Activated CD4-positive, alpha-beta T cell treated with anti-CD3 and anti-CD28 coated beads for 4 hours (primary cell): ENCODE measurements around the gene SCGB1A1.

Experiments used
- DNase-seq, 2 donors: peaks; one replicate each; pipeline ENCODE4 v3.0.0-alpha.2; 2020

SCGB1A1 gene

DNA sequence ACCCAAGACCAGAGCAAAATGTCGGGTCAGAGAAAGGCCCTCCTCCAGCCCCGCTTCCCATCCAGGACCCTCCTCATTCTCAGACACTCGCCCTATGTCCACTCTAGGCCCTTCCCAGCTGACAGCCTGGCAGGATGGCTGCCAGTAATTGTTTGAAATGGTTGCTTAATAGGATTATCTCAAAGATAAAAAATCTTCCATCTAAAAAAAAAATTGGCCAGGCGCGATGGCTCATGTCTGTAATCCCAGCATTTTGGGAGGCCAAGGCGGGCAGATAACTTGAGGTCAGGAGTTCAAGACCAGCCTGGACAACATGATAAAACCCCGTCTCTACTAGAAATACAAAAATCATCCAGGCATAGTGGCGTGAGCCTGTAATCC, 32.4 kb downstream of the SCGB1A1 start:
- DNase-seq: no peak

DNA sequence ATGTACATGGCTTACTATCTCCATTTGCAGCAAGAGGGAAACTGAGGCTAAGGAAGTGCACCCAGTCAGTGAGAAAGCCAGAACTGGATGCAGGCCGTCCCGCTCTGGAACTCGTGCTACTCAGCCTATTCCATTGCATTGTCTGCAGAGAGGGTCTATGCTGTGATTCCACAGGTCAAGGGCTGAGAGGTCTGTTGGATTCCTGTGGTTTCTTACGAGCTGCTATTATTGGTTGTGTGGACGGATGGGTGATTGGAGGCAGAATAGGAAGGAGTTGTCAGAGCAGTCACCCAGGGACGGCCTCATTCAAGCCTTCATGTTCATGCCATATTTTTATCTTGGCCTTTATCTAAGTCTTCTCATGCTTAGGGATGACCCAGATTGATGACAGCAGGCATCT, 33.4 kb downstream of the SCGB1A1 start:
- DNase-seq: no peak

DNA sequence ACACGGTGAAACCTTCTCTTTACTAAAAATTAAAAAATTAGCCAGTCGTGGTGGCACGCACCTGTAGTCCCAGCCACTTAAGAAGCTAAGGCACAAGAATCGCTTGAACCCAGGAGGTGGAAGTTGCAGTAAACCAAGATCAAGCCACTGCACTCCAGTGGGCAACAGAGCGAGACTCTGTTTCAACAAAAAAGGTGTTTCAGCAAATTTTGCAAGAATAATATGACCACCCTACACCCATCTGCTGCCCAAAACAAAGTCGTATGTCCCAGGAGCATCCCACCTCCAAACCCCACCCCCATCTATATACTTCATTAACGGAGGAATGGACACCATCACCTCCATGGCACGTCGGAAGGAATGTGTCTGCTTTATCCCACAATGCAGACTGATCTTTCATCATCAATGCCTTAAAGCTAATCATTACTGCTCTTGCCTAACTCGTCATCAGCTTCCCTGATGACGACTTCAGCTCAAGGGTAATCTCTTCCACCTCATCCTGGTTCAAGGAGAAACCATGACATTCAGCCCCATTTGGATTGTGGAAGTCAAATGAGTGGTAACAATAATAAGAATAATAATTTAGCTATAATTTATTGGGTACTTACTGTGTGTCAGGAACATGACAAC, 34.1 kb downstream of the SCGB1A1 start:
- DNase-seq: no peak

DNA sequence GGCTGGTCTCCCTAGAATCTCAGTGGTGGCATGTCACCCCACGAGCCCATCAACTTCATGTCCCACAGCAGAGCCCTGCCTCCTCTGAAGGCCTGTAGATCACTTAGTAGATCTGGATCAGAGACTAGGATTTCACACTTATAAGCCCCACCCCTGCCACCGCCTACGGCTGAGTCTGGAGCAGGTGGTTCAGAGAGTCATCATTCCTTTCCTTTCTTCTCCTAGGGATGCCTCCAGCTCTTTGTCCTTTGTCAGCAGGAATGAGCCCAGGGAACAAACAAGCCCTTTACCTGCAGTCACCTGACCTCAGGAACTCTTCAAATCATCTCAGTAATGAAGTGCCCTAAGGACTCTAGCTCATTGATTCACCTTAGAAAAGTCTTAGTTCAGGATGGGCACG, 37.8 kb downstream of the SCGB1A1 start:
- DNase-seq: no peak

DNA sequence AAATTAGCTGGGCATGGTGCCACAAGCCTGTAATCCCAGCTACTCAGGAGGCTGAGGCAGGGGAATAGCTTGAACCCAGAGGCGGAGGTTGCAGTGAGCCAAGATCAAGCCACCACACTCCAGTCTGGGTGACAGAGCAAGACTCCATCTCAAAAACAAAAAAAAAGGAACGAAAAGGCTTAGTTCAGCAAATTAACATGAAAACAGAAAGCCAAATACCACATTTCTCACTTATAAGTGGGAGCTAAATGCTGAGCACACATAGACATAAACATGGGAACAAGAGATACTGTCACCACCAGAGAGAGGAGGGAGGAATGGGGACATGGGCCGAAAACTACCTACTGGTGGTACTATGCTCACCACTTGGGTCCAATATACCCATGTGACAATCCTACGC, 38.6 kb downstream of the SCGB1A1 start:
- DNase-seq: no peak

DNA sequence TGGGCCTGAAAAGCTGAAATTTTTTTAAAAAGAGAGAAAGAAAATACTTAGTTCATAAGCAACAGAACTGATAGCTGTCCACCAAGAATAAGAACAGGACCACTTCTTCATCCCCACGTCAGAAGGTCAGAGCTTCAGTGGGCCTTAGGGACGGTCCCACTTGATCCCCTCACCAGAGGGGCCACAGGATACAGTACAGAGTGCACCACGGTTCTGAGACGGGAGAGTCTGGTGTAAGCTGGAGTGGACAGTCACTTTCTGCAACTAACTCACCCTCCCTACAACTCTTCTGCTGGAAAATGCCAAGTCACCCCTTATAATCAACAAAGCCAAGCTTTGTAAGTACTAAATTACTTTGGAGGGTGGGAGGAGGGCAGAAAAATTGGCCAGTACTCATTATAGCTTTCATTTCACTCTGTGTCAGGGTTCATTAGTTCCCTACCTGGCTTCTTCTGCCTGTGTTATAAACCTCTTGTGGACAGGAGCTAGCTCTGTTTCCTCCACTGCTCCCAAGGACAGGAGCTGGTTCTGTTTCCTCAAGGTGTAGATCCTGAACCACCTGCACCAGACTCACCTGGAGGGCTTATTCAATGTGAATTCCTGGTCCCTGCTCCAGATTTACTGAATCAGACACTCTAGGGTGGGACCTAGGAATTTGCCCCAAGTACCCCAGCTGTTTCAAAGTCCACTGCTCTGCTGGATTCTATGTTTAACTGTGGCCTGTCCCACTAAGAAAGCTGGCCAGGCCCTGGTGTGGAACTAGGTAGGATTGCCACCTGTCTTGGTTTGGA, 39.6 kb downstream of the SCGB1A1 start:
- no peak for DNase-seq

DNA sequence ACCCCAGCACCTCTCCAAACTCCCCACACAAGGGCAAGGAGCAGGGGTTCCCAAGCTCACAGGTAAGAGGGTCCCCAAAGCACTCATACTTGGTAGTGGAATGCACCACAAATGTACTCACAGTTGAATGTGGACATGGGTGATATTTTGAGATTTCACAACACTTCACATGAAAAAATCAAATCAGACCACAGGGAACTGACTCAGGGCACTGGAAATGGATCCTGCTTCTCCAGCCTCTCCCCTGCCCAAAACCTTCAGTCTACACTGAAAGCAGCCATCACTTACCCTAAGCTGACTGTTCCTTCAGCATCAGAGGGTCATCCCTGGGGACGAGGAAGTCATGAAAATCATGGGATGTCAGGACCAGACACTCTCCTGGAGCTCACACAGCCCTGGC, 40.2 kb downstream of the SCGB1A1 start:
- no peak for DNase-seq

DNA sequence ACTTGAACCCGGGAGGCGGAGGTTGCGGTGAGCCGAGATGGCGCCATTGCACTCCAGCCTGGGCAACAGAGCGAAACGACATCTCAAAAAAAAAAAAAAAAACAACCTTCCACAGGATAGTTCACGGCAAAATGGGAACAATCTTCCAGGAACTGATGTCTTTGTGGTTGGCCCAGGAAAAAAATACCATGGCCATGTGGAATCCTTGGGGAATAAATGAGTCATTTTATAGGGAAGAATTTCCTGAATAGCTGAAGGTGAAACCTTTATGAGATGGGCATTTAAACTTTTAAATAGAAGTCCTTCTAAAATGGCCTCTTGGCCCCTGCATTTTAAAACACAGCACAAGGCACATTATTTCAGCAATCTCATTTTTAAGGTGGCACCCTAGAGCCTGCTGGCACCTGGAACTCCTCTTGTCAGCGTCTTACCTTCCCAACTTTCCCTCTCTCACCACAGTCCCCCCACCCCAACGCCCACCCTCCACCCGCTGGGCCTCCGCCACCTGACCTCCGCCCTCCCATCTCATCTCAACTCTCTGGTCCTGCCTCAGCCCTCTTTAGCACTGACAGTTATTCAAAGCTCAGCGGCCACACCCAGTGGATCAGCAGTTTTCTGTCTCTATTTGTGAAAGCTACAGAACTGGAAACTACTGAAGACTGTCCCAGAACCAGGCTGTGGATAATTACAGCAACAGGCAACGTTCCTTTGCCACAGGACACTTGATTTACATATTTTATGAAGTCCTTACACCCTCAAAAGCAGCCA, 43.1 kb downstream of the SCGB1A1 start:
- no peak for DNase-seq

DNA sequence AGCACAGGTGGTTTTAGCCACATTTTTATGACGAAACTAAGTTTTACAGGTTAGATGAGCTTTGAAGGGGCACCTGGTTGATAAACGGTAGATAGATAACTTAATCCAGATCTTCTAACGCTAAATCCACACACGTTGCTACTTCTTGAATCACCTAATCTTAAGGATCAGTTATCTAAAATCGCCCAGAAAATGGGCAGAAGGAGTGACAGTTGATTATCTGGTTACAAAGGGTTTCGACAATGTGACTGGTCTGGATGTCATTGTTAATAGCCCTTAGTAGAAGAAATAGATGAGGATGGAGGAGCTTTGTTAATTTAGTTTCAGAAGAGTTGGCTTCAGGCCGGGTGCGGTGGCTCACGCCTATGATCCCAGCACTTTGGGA, 43.7 kb downstream of the SCGB1A1 start:
- no peak for DNase-seq

DNA sequence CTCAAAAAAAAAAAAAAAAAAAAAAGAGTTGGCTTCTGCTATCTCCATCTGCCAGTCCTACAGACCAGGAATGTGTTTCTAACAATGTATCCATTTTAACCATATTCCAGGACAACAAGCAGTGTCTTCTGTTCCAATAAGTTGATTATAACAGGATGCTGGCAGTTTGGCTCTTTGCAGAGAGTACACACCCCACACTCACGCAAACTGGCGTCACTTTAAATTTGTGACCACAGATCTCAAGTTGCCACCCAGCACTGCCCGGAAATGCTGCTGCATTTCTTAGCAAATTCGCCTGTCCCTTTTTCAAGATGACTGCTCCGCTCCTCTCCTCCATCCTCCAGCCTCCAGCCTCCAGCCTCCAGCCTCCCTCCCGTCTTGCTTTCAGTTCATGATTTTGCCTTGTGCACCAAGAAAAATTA, 44.3 kb downstream of the SCGB1A1 start:
- DNase-seq: no peak

DNA sequence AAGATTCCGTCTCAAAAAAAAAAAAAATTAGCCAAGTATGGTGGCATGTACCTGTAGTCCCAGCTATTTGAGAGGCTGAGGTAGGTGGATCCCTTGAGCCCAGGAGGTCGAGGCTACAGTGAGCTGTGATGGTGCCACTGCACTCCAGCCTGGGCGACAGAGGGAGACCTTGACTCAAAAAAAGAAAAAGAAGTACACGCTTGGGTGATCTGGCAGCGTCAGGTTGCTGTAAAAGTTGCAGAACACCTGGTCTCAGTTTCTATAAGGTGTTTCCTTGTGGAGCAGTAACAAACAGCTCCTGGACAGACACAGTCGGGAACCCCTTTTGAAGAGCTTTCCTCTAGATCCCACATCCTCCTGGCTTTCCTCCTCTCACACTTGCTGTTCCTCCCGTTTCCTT, 45.8 kb downstream of the SCGB1A1 start:
- no peak for DNase-seq

DNA sequence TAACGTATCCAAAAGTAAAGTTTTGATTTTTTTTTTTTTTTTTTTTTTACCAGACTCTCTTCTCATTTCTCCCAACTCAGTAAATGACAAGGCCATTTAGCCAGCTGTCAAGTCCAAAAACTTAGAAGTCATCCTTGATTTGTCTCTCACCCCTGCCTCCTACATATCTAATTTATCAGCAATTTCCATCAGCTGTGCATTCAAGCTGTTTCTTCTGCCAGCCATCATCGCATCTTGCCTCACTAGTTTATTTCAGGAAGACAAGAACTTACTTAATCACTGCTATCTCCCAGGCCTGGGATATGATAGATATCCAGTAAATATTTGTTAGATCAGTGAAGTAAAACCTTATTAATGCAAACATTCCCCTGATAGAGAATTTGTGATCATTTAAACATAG, 47.6 kb downstream of the SCGB1A1 start:
- no peak for DNase-seq

DNA sequence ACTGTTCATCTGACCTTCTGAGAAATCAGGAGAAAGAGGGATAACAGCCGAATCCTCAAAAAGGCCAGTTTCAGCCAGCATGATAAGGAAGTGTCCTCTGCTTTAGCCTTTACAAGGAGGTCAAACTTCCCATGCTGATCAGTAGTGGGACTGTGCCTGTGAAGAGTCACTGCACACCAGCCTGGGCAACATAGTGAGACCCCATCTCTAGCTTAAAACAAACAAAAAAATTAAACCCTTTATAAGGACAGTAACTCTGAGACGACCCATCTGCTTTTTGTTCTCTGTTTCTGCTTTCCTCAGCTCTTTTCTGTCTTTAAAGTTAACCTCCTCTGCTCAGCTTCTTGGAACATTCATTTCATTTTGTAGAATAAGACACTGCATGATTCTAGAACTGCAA, 49.7 kb downstream of the SCGB1A1 start:
- DNase-seq: no peak

DNA sequence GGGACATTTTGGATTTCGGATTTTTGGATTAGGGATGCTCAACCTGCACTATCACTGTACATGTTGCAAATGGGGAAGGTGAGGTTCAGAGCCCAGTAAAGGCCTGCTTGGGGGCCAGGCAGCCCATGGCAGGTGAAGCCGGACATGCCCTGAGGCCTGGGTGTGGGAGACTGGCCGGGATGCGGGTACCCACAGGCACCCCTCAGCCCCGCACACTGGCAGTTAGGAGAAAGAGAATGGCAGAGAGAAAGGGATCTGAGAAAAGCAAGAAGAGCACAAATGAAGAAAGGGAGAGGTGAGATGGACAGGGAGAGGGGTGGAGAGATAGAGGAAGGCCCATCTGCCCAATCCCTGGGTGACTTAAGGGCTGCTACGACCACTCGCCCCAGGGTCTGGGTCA, 52.8 kb downstream of the SCGB1A1 start:
- no peak for DNase-seq

DNA sequence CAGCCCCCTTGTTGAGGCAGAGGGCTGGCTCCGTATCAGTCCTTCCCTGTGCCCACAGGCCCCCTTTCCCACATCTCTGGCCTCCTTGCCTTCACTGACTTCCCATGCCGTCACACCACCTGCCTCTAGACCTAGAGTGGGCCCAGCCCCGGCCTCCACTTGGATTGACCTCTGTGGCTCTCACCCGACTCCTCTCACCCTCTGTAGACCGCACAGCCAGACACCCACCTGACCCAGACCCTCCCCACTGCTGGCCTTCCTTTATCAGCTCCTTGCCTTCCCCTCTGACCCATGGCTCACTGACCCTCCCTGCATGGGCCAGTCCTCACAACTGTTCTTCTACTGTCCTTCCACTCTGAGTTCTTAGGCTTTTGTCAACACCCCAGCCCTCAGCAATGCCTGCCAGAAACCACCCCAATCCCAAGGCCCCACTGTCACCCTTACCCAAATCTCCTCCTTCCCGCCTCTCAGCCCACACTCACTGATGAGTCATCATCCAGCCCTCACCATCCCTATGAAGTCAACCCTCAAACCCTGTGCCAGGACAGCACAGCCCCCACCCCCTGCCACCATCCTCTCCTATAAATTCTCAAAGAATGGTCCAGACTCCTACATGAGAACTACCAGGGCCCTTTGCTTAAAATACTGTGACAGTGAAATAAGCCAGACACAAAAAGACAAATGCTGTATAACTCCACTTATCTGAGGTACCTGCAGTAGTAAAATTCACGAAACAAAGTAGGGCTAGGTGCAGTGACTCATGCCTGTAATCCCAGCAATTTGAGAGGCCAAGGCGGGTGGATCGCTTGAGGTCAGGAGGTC, 53.4 kb downstream of the SCGB1A1 start:
- no peak for DNase-seq
